Astrocyte of the hippocampus (primary cell): Measurements from ENCODE around the gene SYNGR1.

ENCODE experiments used
- DNase-seq: peaks from one replicate; pipeline ENCODE4 v3.0.0; 2011; ENCODE audit warnings: low read depth, low spot score

The SYNGR1 gene

DNA sequence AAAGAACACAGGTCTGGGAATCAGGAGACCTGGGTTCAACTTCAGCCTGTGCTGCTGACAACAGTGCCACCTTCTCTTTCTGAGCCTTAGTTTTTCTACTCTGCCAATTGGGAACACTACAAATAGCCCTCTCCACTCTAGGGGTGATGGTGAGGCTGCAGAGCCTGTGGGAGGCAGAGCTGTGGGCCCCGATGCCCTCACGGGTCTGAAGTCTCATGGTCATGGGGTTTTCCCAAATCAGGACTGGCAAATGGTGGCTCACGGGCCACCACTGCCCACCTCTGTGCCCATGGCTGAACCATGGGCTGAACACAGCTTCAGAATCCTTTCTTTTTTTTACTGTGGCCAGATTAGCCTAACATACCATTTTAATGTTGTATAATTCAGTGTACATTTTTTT is 19.8 kb downstream of the SYNGR1 start:
- DNase-seq, result no peak

DNA sequence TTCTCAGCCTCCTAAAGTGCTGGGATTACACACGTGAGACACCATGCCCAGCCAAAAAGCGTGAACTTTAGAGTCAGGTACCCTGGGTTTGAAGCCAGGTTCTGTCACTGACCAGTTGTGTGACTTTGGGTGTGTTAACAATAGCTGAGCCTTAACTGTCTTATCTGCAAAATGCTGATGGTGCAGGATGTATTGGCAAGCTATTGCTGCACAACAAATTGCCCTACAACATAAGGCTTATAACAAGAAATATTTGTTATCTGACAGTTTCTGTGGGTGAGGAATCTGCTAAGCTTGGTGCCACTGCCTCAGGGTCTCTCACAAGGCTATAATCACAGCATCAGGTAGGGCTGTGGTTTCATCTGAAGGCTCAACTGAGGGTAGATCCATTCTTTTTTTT is 21.9 kb downstream of the SYNGR1 start:
- DNase-seq, result no peak

DNA sequence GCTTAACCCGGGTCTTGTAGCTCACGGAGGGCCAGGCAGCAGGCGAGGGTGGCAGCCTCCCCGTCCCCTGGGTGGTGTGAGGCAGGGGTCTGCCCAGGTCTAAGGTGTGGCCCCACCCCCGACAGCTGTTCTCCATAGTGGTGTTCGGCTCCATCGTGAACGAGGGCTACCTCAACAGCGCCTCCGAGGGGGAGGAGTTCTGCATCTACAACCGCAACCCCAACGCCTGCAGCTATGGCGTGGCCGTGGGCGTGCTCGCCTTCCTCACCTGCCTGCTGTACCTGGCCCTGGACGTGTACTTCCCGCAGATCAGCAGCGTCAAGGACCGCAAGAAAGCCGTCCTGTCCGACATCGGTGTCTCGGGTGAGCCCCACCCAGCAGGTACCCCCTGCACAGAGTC is 24.4 kb downstream of the SYNGR1 start:
- no peak for DNase-seq

DNA sequence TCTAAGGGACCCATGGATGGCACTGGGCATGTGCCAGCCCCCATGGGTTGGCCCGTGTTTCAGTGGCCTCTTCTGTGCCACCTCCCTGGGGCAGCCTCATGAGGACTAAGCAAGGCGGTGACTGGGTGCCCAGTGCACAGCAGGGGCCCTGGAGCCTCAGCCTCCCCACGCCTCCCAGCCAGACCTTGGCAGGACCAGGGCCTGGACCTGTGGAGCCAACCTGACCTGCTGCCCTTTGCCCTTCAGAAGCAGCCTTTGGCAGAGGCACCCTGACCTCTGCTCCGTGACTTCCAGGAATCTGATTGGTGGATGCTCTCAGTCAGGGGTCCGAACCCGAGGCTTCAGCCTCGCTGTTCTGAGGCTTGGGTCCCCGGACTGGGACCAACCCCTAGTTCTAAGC is 25.0 kb downstream of the SYNGR1 start:
- no peak for DNase-seq

DNA sequence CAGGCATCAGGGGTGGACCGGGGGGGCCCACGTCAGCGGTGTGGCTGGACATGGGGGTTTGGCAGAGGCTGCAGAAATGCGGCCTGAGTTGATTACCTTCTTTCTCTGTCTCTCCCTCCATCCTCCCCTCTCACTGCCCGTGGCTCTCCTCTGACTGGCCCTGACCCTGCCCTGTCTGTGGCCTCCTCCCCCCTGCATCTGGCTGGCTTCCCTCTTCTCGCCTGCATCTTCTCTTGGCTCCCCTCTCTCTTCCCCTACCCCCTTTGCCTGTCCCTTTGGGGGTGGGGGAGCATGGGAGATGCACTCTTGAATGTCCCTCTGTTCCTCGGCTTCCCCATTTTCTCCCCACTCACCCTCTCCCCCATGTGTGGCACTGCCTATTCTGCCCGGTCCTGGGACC is 25.9 kb downstream of the SYNGR1 start:
- no peak for DNase-seq

DNA sequence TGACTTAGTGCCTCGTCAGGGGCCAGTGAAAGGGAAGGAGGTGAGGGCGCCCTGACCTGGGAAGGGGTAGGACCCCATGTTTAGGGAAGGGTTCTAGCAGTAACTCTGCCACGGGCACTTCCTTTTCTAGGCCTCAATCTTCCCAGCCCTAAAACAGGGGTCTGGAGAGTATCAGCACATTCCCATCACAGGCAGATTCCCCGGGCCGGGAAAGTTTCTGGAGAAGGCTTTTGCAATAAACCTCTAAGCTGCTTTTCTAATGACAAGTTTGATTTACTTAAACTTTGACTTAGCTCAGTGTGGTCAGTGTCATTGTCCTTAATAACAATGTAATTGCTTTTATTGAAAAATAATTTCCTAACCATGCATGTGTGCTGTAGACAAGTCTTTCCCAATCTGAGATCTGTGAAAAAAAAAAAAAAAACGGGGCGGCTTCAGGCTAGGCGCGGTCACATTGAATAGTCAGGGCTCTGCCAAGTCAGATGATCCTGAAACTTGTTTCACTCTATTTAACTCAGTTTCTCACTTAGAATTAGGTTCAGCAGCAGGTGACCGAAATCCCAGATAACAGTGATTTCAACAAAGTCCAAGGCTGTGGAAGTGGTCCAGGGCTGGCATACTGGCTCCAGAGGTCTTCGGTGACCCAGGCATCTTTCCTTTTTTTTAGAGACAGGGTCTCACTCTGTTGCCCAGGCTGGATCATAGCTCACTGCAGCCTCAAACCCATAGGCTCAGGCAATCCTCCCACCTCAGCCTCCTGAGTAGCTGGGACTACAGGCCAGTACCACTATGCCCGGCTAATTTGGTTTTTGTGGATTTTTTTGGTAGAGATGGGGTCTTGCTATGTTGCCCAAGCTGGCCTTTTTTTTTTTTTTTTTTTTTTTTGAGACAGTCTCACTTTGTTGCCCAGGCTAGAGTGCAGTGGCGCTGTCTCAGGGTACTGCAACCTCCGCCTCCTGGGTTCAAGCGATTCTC is 30.3 kb downstream of the SYNGR1 start:
- no peak for DNase-seq

DNA sequence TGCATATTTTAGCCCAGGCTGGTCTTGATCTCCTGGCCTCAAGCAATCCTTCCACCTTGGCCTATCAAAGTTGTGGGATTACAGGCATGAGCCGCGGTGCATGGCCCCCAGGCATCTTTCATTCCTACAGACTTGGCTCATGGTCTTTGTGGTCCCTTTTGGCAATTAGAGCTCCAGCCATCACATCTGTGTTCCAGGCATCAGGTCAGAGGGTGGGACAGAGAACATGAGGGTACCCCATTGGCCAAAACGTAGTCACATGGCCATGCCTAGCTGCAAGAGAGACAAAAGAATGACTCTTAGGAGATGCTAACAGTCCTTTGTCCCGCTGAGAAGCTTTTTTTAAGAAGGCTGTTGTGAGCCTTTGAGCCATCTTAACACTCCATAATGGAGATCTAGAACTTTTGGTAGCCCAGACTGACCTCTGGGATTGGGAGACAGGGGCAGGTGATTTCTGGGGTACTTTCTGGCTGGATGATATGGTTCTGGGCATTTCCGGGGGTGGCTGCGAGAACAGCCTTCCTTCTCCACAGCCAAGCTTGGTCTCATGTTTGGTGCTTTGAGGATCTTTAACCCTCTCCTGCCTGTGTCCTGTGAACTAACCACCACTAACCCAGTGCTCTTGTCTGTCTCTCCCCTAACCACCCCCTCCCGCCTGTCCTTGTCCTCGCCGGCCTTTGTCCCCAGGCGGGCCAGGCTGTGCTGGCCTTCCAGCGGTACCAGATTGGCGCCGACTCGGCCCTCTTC is 31.4 kb downstream of the SYNGR1 start:
- DNase-seq, result no peak

DNA sequence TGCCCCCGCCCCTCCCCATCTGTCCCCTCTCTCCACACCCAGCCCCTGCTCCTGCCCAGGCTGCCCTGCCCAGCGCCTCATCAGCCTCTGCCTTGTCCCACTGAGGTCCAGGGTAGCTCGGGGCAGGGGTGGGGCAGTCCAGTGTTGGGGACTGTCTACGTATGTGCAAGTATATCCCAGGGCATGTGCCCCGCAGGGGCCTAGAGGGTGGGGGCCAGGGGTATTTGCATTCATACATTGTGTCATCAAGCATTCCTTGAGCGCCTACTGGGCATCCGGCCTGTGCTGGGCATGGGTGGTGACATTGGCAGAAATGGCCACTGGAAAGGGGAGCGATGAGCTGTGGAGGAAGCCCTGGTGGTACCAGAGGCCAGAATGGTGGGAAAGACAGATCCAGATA is 32.1 kb downstream of the SYNGR1 start:
- DNase-seq, result no peak

DNA sequence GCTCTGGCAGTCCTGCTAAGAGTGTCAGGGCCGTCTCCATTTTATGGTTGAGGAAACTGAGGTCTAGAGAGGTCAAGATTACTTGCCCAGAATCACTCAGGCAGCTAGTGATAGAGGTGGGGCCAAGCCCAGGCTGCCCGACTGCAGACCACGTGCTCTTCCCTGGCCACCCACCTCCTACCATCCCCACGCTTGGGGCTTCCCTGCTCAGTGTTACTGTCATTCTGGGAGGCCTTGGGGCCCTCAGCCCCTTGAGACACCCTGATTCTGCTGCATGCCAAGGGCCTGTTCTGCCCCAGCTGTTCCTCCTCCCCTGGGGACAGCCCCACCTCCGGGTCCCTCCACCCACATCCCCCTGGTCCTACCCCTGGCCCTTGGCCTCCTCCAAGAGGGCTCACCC is 32.6 kb downstream of the SYNGR1 start:
- DNase-seq, result no peak

DNA sequence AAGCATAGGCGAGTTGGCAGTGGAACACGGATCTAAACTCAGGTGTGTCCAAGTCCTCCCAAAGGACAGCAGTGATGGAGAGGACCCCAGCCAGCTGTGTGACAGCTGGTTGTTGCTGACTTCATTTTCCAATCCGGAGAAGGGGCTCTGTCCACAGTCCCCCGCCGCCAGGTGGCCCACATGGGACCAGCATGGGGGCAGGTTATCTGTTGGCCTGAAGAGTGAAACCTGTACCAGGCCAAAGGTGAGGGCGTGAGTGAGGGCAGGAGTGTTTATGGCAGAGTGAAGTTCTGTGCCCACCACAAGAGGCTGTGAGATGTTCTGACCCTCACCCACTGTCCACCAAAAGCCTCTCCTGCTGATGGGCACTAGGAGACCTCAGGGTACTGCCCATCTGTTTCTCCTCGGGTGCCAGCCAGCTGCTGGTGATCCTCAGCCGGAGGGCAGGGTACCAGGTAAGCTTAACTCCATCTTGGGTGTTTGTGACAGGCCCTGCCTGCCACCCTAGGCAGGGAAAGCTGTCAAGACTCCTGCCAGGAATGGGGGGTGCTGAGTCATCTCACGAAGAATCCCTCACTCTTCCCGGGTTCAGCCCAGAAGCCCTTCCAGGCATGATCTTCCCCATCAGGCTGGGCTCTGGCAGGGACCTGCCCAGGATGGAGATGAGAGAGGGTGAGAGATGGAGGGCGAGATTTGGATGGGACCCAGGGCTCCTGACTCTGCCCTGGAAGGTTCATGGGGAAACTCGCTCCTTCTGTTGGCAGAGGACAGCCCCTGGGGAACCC is 34.2 kb downstream of the SYNGR1 start:
- DNase-seq, result peak; percentile 39

DNA sequence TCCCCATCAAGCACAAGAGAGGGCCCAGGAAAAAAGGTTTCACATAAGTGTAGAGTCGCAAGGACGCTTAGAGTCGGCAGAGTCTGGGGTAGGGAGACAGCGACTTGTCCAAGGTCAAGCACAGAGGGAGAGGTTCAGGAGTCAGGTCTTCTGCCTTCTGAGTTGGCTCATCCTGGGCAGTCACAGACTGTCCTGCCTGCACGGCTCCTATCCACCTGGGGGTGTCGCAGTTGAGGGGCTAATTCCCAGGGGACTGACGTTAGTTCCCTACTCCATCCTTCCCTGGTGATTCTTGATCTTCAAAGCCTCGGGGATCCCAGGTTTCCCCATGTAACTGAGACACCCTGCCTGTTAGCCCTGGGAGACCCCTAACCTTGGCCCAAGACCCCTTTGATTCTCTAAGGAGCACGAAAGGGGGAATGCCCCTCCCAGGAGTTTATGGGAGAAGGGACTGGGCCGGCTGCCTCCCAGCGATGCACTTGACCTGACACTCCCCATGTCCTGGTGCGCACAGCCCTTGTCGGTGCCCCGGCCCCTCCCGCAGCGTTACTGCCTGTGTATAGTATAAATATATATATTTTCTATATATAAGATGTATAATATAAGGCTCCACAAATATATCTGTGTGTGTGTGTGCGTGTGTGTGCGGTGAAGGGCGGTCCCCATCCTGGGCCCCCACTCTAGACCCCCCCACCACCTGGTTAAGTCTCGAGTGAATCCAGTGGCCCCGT is 35.1 kb downstream of the SYNGR1 start:
- peak; percentile 45 for DNase-seq

DNA sequence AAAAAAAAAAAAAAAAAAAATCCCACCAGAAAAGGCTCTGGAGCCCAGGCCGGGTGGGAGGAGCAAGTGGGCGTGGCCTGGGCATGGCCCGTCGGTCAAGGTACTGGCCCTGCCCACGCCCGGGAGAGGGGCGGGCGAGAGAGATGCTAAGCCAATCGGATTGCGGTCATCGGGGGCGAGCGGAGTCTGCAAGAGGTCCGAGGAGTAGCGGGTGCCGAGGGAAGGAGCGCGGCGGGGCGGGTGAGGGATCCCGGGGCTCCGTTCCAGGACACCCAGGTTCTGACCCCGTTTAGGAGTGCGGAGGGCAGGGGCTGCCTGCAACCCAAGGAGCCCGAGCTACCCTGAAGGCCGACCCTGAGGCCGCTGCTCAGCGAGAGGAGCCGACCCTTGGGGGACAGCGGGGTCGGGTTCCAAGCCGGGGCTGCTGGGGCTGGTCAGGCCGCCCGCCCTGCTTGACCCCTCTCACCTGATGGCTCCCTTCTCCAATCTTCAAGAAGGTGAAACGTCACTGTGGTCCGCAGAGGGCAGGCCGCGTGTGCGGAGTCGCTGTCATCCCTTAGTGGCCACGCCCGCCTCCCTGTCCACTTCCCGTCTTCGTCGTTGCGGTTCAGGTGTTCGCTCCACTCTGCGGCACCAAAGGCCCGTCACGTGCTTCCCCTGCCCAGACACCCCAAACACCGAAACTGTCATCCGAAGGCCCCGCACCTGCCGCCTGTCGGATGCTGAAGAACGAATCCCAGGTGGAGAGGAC is 38.6 kb downstream of the SYNGR1 start:
- DNase-seq, result peak; percentile 95

DNA sequence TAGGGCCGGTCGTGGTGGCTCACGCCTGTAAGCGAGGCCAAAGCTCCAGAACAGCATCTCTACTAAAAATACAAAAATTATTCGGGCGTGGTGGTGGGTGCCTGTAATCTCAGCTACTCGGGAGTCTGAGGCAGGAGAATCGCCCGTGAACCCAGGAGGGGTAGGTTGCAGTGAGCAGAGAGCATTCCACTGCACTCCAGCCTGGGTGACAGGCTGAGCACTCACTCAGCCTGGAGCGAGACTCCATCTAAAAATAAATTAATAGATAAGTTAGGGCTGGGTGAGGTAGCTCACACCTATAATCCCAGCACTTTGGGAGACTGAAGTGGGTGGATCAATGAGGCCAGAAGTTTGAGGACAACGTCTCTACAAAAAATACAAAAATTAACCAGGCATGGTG is 39.6 kb downstream of the SYNGR1 start:
- DNase-seq, result no peak

DNA sequence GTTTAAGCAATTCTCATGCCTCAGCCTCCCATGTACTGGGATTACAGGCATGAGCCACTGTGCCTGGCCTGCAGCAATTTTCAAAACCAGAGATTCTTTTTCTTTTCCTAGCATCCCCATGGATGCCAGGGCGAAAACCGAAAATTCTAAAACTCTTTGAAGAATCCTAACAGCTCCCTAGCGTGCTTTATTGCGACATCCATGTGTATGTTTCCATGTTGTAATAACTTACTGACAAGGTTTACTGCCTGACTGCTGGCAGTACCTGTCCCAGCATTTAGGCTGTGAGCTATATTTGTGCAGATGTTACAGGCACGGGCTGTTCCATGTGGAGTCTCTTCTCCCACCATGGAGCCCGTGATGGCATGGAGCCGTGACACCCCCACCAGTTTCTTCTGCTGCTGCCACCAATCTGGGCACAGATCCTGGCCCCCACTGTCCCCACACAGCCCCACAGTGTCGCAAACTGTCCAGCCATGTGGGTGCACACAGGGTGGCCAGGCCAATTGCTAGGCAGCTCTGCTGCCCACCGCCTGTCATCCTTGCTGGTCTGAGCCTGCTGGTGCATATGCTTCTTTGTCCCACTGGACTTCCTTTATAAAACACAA is 42.7 kb downstream of the SYNGR1 start:
- DNase-seq, result no peak

DNA sequence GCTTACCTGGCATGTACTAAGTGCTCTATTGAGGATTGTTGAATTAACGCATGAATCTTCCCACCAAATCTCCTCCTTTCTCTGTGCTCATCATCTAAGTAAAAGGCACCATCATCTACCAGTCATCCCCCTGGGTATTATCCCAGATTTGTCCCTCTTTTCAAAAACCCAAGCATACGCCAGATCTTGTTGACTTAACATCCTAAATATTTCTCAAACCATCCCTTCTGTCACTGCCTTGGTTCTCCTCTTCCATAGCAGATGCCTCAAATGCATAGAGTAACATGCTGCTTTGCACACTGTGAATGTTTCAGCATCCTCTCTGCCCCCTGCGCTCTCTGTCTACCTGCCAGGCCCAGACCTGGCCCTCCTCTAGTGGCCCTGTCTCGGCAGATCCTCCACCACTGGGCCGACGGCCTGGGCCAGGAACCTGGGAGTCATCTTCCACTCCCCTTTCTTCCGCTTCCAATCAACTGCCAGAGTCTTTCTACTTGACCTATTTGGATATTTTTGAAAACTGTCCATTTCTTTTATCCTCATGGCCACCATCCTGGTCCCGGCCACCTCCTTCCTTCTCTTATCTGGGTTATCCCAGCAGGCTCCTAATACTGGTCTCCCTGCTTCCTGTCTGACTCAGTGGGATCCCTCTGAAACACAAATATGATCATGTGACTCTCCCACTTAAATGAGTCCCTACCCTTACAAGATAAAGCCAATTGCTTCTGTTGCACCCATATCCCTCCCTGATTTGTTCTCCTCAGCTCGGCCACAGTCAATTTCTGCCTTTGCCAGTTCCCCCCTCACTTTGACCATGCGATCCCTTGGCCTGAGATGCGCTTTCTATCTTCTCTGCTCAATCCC is 46.4 kb downstream of the SYNGR1 start:
- DNase-seq, result no peak

DNA sequence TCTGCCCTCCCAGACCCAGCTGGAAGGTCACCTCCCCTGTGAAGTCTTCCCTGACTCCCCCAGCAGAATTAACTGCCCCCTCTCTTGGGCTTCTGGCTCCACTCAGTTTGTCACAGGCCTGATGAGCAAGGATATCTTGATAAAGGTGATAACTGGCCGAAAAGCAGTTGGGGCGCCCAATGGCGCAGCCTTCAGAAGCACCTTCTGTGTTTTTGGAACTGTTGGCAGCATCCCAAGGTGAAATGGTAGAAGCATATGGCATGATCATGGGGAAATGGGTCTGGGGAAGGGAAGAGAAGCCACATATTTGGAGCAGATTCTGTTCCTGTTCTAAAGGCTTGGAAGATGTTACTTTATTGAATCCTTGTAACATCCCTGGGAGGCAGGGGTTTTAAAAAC is 47.0 kb downstream of the SYNGR1 start:
- DNase-seq, result no peak

DNA sequence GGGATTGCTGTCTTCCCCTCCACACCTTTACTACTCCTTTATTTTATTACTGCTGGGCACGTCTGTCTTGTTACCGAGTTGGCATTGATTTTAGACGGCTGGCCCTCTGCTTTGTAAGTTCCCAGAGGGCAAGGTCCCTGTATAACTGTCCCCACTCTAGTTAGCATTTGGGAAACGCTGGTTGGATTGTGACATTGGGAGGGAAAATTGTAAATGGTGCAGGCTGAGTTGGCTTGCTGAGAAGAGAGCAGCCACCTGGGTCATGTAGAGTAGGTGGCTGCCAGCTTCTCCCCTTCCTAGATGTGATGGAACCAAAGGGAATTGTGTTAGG is 51.5 kb downstream of the SYNGR1 start:
- DNase-seq, result no peak

DNA sequence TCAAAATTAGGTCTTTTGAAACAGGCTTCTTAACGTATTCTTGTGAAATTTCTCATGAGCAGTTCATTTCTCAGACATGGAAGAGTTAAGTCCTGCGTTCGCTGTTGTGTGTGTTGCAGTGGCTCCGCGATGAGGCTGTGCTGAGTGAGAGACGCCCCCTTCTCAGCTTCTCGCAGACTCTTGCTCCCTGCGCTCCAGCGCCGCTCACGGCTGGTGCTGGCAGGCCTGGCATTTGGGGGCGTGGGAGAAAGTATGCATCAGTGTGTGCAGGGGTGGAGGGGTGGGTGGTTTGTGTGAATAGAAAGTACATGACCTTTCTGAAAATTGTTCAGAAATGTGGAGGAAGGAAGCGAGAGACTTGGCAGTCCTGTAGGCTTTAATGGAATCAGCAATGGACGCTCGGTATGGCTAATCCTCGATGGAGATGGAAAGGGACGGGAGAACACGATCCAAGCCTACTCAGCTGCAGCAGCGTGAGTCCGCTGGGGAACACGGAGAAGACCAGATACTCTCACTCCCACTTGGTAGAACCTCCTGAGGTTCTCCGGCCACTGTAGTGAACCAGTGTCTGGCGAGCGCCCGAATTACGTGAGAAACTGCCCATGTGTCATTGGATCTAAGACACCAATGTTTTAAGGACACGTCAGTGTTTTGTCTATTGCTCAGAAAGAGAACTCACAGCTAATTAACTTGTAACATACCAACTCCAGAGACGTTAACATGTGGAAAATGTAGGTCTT is 55.7 kb downstream of the SYNGR1 start:
- peak; percentile 89 for DNase-seq

DNA sequence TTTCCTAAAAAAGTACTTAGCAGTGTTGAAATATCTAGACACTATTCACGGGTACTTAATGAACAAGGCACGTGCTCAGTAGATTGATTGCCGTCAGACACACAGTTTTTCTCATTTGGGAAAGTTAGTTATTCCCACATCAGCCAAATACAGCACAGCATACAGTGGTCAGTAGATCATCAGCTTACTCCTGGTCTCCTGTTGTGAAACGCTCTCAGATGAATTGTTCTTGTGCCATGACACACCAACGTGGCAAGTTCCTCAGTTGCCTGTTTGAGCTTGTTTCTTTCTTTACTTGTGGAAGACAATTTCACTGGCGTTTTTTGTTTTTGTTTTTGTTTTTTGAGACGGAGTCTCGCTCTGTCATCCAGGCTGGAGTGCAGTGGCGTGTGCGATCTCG is 58.4 kb downstream of the SYNGR1 start:
- no peak for DNase-seq
